Superior temporal gyrus (tissue), 1 donor: ENCODE results near the gene IFNL2.
"Not testable (repeated sequence)": the region's sequence is repeated elsewhere in the genome, so short reads cannot be mapped to it uniquely, and the experiment has no call there.

Source experiments
- DNase-seq: peaks from one replicate; pipeline ENCODE4 v3.0.0-alpha.2; 2016; ENCODE audit errors: extremely low spot score

IFNL2 gene

GRCh38 chr19:39297931-39298634 is 29.9 kb downstream of the IFNL2 start:
- DNase-seq = no peak

- DNase-seq = no peak
Observed at GRCh38 chr19:39299404-39299803, 31.2 kb downstream of the IFNL2 start.

- no peak for DNase-seq
Observed at GRCh38 chr19:39299832-39300231, 31.6 kb downstream of the IFNL2 start.

GRCh38 chr19:39301021-39301420 is 32.8 kb downstream of the IFNL2 start:
- DNase-seq = no peak

- no peak for DNase-seq
Observed at GRCh38 chr19:39301562-39301961, 33.4 kb downstream of the IFNL2 start.

GRCh38 chr19:39303373-39304184 is 35.4 kb downstream of the IFNL2 start:
- DNase-seq = no peak

GRCh38 chr19:39304185-39304513 is 36.0 kb downstream of the IFNL2 start:
- DNase-seq = no peak

- DNase-seq = no peak
Observed at GRCh38 chr19:39304701-39305571, 36.7 kb downstream of the IFNL2 start.

- DNase-seq = no peak
Observed at GRCh38 chr19:39306075-39306474, 37.9 kb downstream of the IFNL2 start.

- DNase-seq = no peak
Observed at GRCh38 chr19:39307046-39307821, 39.0 kb downstream of the IFNL2 start.

- no peak for DNase-seq
Observed at GRCh38 chr19:39307822-39308530, 39.8 kb downstream of the IFNL2 start.

- DNase-seq = no peak
Observed at GRCh38 chr19:39308531-39309304, 40.5 kb downstream of the IFNL2 start.

- not testable (repeated sequence) for DNase-seq
Observed at GRCh38 chr19:39309305-39309670, 41.1 kb downstream of the IFNL2 start.

GRCh38 chr19:39310558-39311311 is 42.5 kb downstream of the IFNL2 start:
- peak; percentile 76 for DNase-seq

GRCh38 chr19:39314016-39314728 is 46.0 kb downstream of the IFNL2 start:
- no peak for DNase-seq

GRCh38 chr19:39315933-39316332 is 47.7 kb downstream of the IFNL2 start:
- DNase-seq = no peak

GRCh38 chr19:39316627-39317321 is 48.6 kb downstream of the IFNL2 start:
- DNase-seq = no peak

- DNase-seq = no peak
Observed at GRCh38 chr19:39317476-39317875, 49.3 kb downstream of the IFNL2 start.
